Measurements from ENCODE around the gene LAMC2. TPM values are rescaled to one million over a fixed set of nuclear protein-coding genes. Genes with fewer than 3 reads are reported as not detected.

LAMC2 gene
- total RNA-seq, 2 experiments from 2014 or later, result not detected

- no peaks in the 10 kb centered on the region for H3K4me1 Mint-ChIP-seq (ENCODE audit: low read depth)
- H3K9me3 Mint-ChIP-seq (ENCODE audit: insufficient read depth), result no peaks in the 10 kb centered on the region
- H3K36me3 Mint-ChIP-seq (ENCODE audit: low read depth), result no peaks in the 10 kb centered on the region
- H3K27ac Mint-ChIP-seq, result no peak overlapping the region
- H3K27me3 Mint-ChIP-seq (ENCODE audit: low read depth), result no peaks in the 10 kb centered on the region
- DNase-seq, result no peak
- H3K4me3 Mint-ChIP-seq, result no peak overlapping the region
- ChIA-PET POLR2A (no interaction called here), CTCF (no interaction called here)
- no peak for ATAC-seq
These were observed 99.7 kb downstream of the LAMC2 start for GRCh38 chr1:183285746-183286145.

- Mint-ChIP-seq H3K4me1 (ENCODE audit: low read depth) (no peaks in the 10 kb centered on the region), H3K36me3 (ENCODE audit: low read depth) (no peaks in the 10 kb centered on the region), H3K4me3 (no peak overlapping the region), H3K27ac (no peak overlapping the region), H3K9me3 (ENCODE audit: insufficient read depth) (no peaks in the 10 kb centered on the region), H3K27me3 (ENCODE audit: low read depth) (no peaks in the 10 kb centered on the region)
- CTCF ChIA-PET, result no interaction called here
- POLR2A ChIA-PET, result no interaction called here
- DNase-seq (no peak), ATAC-seq (no peak)
These were observed 101.2 kb downstream of the LAMC2 start for GRCh38 chr1:183287191-183287675.

- POLR2A ChIA-PET, result no interaction called here
These were observed 102.5 kb downstream of the LAMC2 start for GRCh38 chr1:183288583-183288982.

GRCh38 chr1:183289051-183289496 is 103.0 kb downstream of the LAMC2 start:
- DNase-seq, result no peak
- CTCF ChIA-PET, result no interaction called here

More at GRCh38 chr1:183288583-183288982, 102.5 kb downstream of the LAMC2 start:
- Mint-ChIP-seq H3K27me3 (ENCODE audit: low read depth) (no peaks in the 10 kb centered on the region), H3K4me3 (no peak overlapping the region), H3K4me1 (ENCODE audit: low read depth) (no peaks in the 10 kb centered on the region), H3K9me3 (ENCODE audit: insufficient read depth) (no peaks in the 10 kb centered on the region), H3K27ac (no peak overlapping the region), H3K36me3 (ENCODE audit: low read depth) (no peaks in the 10 kb centered on the region)
- ATAC-seq (no peak), DNase-seq (no peak)
- CTCF ChIA-PET, result no interaction called here

GRCh38 chr1:183290628-183291027 is 104.6 kb downstream of the LAMC2 start:
- no peaks in the 10 kb centered on the region for H3K9me3 Mint-ChIP-seq (ENCODE audit: insufficient read depth)
- H3K27ac Mint-ChIP-seq, result no peak overlapping the region
- H3K27me3 Mint-ChIP-seq (ENCODE audit: low read depth), result no peaks in the 10 kb centered on the region
- DNase-seq (no peak), ATAC-seq (no peak)
- no peaks in the 10 kb centered on the region for H3K4me1 Mint-ChIP-seq (ENCODE audit: low read depth)
- H3K36me3 Mint-ChIP-seq (ENCODE audit: low read depth), result no peaks in the 10 kb centered on the region
- ChIA-PET CTCF (no interaction called here), POLR2A (no interaction called here)
- no peak overlapping the region for H3K4me3 Mint-ChIP-seq

More at GRCh38 chr1:183289051-183289496, 103.0 kb downstream of the LAMC2 start:
- no peaks in the 10 kb centered on the region for H3K9me3 Mint-ChIP-seq (ENCODE audit: insufficient read depth)
- H3K4me3 Mint-ChIP-seq, result no peak overlapping the region
- no peaks in the 10 kb centered on the region for H3K36me3 Mint-ChIP-seq (ENCODE audit: low read depth)
- no peaks in the 10 kb centered on the region for H3K4me1 Mint-ChIP-seq (ENCODE audit: low read depth)
- ATAC-seq, result no peak
- H3K27me3 Mint-ChIP-seq (ENCODE audit: low read depth), result no peaks in the 10 kb centered on the region
- H3K27ac Mint-ChIP-seq, result no peak overlapping the region
- POLR2A ChIA-PET, result no interaction called here

- ChIA-PET CTCF (no interaction called here), POLR2A (no interaction called here)
- Mint-ChIP-seq H3K27me3 (ENCODE audit: low read depth) (no peaks in the 10 kb centered on the region), H3K36me3 (ENCODE audit: low read depth) (no peaks in the 10 kb centered on the region), H3K4me3 (no peak overlapping the region), H3K27ac (no peak overlapping the region), H3K4me1 (ENCODE audit: low read depth) (no peaks in the 10 kb centered on the region), H3K9me3 (ENCODE audit: insufficient read depth) (no peaks in the 10 kb centered on the region)
- no peak for ATAC-seq
- DNase-seq, result no peak
These were observed 105.2 kb downstream of the LAMC2 start for GRCh38 chr1:183291216-183291762.

- POLR2A ChIA-PET, result no interaction called here
- Mint-ChIP-seq H3K36me3 (ENCODE audit: low read depth) (no peaks in the 10 kb centered on the region), H3K9me3 (ENCODE audit: insufficient read depth) (no peaks in the 10 kb centered on the region), H3K4me3 (no peak overlapping the region), H3K27me3 (ENCODE audit: low read depth) (peaks cover under 1% of the 10 kb centered on the region), H3K27ac (no peak overlapping the region), H3K4me1 (ENCODE audit: low read depth) (no peaks in the 10 kb centered on the region)
- CTCF ChIA-PET, result no interaction called here
- no peak for DNase-seq
- ATAC-seq, result no peak
These were observed 105.9 kb downstream of the LAMC2 start for GRCh38 chr1:183291802-183292514.

GRCh38 chr1:183293241-183293640 is 107.2 kb downstream of the LAMC2 start:
- no peaks in the 10 kb centered on the region for H3K9me3 Mint-ChIP-seq (ENCODE audit: insufficient read depth)
- DNase-seq, result no peak
- POLR2A ChIA-PET, result no interaction called here
- H3K4me1 Mint-ChIP-seq (ENCODE audit: low read depth), result no peaks in the 10 kb centered on the region
- H3K4me3 Mint-ChIP-seq, result no peak overlapping the region
- ATAC-seq, result no peak
- peaks cover 2% of the 10 kb centered on the region for H3K27me3 Mint-ChIP-seq (ENCODE audit: low read depth)
- no peak overlapping the region for H3K27ac Mint-ChIP-seq
- H3K36me3 Mint-ChIP-seq (ENCODE audit: low read depth), result no peaks in the 10 kb centered on the region
- CTCF ChIA-PET, result no interaction called here

GRCh38 chr1:183293876-183294275 is 107.8 kb downstream of the LAMC2 start:
- Mint-ChIP-seq H3K27ac (no peak overlapping the region), H3K36me3 (ENCODE audit: low read depth) (no peaks in the 10 kb centered on the region), H3K4me1 (ENCODE audit: low read depth) (no peaks in the 10 kb centered on the region), H3K9me3 (ENCODE audit: insufficient read depth) (no peaks in the 10 kb centered on the region), H3K4me3 (no peak overlapping the region), H3K27me3 (ENCODE audit: low read depth) (peaks cover 2% of the 10 kb centered on the region)
- CTCF ChIA-PET, result interaction anchor here (1.1 kb wide), 1 partner anchor 12 kb away, joined by 3 read pairs; no protein-coding TSS in a partner anchor
- ATAC-seq (no peak), DNase-seq (no peak)
- POLR2A ChIA-PET, result no interaction called here

Other genes with a start within 250 kb of the LAMC2 start
- gene SHCBP1L, start 233.1 kb upstream of the LAMC2 start, total RNA-seq, result not detected
- not detected for gene LAMC1, start 162.8 kb upstream of the LAMC2 start, total RNA-seq
- gene NMNAT2, start 232.1 kb downstream of the LAMC2 start, total RNA-seq, result not detected